Germinal center (tissue), 1 donor: Measurements from ENCODE around the gene ZC3H12C.
"Not testable (repeated sequence)": the region's sequence is repeated elsewhere in the genome, so short reads cannot be mapped to it uniquely, and the experiment has no call there.

Experiments used
- DNase-seq: peaks from one replicate; pipeline ENCODE4 v3.0.0; 2012; ENCODE audit warnings: mixed read lengths, low spot score

The ZC3H12C gene

GRCh38 chr11:110092515-110093406 is at the start of gene ZC3H12C:
ZC3H12C (plus strand) TSS chr11:110093392; CDS start chr11:110093412, 20 bp downstream.
- peak; percentile 45 for DNase-seq

- no peak for DNase-seq
Measured at GRCh38 chr11:110044226-110044968, 48.8 kb upstream of the ZC3H12C start.

- no peak for DNase-seq
Measured at GRCh38 chr11:110046775-110047380, 46.3 kb upstream of the ZC3H12C start.

- no peak for DNase-seq
Measured at GRCh38 chr11:110049501-110050200, 43.5 kb upstream of the ZC3H12C start.

- no peak for DNase-seq
Measured at GRCh38 chr11:110050201-110050506, 43.0 kb upstream of the ZC3H12C start.

- DNase-seq = no peak
Measured at GRCh38 chr11:110053848-110054414, 39.3 kb upstream of the ZC3H12C start.

- DNase-seq = no peak
Measured at GRCh38 chr11:110056956-110057355, 36.2 kb upstream of the ZC3H12C start.

- DNase-seq = no peak
Measured at GRCh38 chr11:110059706-110060463, 33.3 kb upstream of the ZC3H12C start.

GRCh38 chr11:110061296-110061695 is 31.9 kb upstream of the ZC3H12C start:
- no peak for DNase-seq

GRCh38 chr11:110062247-110062646 is 30.9 kb upstream of the ZC3H12C start:
- no peak for DNase-seq

- no peak for DNase-seq
Measured at GRCh38 chr11:110065189-110065588, 28.0 kb upstream of the ZC3H12C start.

GRCh38 chr11:110068001-110068400 is 25.2 kb upstream of the ZC3H12C start:
- not testable (repeated sequence) for DNase-seq

GRCh38 chr11:110069158-110069737 is 23.9 kb upstream of the ZC3H12C start:
- DNase-seq = no peak

GRCh38 chr11:110070176-110070575 is 23.0 kb upstream of the ZC3H12C start:
- DNase-seq = no peak

GRCh38 chr11:110071197-110071596 is 22.0 kb upstream of the ZC3H12C start:
- no peak for DNase-seq

GRCh38 chr11:110072930-110073329 is 20.3 kb upstream of the ZC3H12C start:
- no peak for DNase-seq

GRCh38 chr11:110074499-110074898 is 18.7 kb upstream of the ZC3H12C start:
- no peak for DNase-seq

- no peak for DNase-seq
Measured at GRCh38 chr11:110075105-110075846, 17.9 kb upstream of the ZC3H12C start.

GRCh38 chr11:110075847-110076208 is 17.4 kb upstream of the ZC3H12C start:
- DNase-seq = no peak

- no peak for DNase-seq
Measured at GRCh38 chr11:110076371-110076965, 16.7 kb upstream of the ZC3H12C start.
